HEK293 (cell line): ENCODE measurements around the gene PPP2R1B.

ENCODE experiments used
- CTCF ChIA-PET: fragments of 350-600 bp; formaldehyde crosslinking; extraction: SDS; loops from one replicate; lab custom pipeline; 2021; ENCODE audit warnings: antibody characterized with exemption; lab: Yijun Ruan, JAX
- POLR2A ChIA-PET: fragments of 300-600 bp; formaldehyde crosslinking; extraction: SDS; loops from one replicate; lab custom pipeline; 2020; ENCODE audit warnings: antibody characterized with exemption, inconsistent platforms; lab: Yijun Ruan, JAX
- H3K27ac ChIP-seq: fragments of 200-500 bp; sonication (Bioruptor generic); 2 replicates; pipeline ENCODE4 v1.5.1; 2014; ENCODE audit warnings: low read depth, low read length, control low read depth, inconsistent platforms; ENCODE audit errors: extremely low read depth
- H3K36me3 ChIP-seq, 2 experiments: fragments of 200-500 bp in 1 of 2; sonication (Bioruptor generic) in 1 of 2; 1 replicate in 1 of 2; 2 replicates in 1 of 2; pipeline ENCODE4 v1.5.1; 2014 to 2017; ENCODE audit warnings: inconsistent platforms in 2 of 2, low read length in 2 of 2; ENCODE audit not compliant: control insufficient read depth in 2 of 2, insufficient read depth in 1 of 2
- H3K4me1 ChIP-seq: fragments of 200-500 bp; sonication (Bioruptor generic); 2 replicates; pipeline ENCODE4 v1.5.1; 2014; ENCODE audit warnings: mild to moderate bottlenecking, low read length, inconsistent platforms; ENCODE audit not compliant: control insufficient read depth, insufficient read depth
- H3K4me3 ChIP-seq: 2 replicates; pipeline ENCODE4 v1.5.1; 2011; ENCODE audit warnings: low read depth, mild to moderate bottlenecking, control low read depth, low read length, moderate library complexity
- H3K9me3 ChIP-seq: fragments of 200-500 bp; sonication (Bioruptor generic); 2 replicates; pipeline ENCODE4 v1.5.1; 2014; ENCODE audit warnings: low read depth, low read length, inconsistent platforms; ENCODE audit not compliant: control insufficient read depth, insufficient read depth
- HOXC10 ChIP-seq: sonication (generic); formaldehyde crosslinking; IDR thresholded peaks from 2 replicates; pipeline ENCODE4 v1.8.1; 2023; ENCODE audit warnings: mild to moderate bottlenecking, missing genetic modification reagents
- ZBTB1 ChIP-seq: fragments of 450-650 bp; formaldehyde crosslinking; IDR thresholded peaks from 2 replicates; pipeline ENCODE4 v1.5.1; 2016; ENCODE audit warnings: missing biosample characterization, missing genetic modification characterization
- ZNF121 ChIP-seq: fragments of 450-650 bp; formaldehyde crosslinking; IDR thresholded peaks from 2 replicates; pipeline ENCODE4 v1.5.1; 2016; ENCODE audit warnings: missing biosample characterization, missing genetic modification characterization
- ZNF214 ChIP-seq: fragments of 450-650 bp; formaldehyde crosslinking; IDR thresholded peaks from 2 replicates; pipeline ENCODE4 v1.5.1; 2017; ENCODE audit warnings: missing biosample characterization, mild to moderate bottlenecking, missing genetic modification characterization, borderline replicate concordance
- ZNF311 ChIP-seq: fragments of 450-650 bp; formaldehyde crosslinking; IDR thresholded peaks from 2 replicates; pipeline ENCODE4 v1.5.1; 2017; ENCODE audit warnings: missing biosample characterization, missing genetic modification characterization, borderline replicate concordance
- ZNF335 ChIP-seq: fragments of 450-650 bp; formaldehyde crosslinking; conservative IDR thresholded peaks from 2 replicates; pipeline ENCODE4 v1.5.1; 2016; ENCODE audit warnings: missing biosample characterization, missing genetic modification characterization
- ZNF600 ChIP-seq: fragments of 450-650 bp; formaldehyde crosslinking; IDR thresholded peaks from 2 replicates; pipeline ENCODE4 v1.5.1; 2016; ENCODE audit warnings: missing biosample characterization, missing genetic modification characterization
- ZNF660 ChIP-seq: fragments of 450-650 bp; IDR thresholded peaks from 2 replicates; pipeline ENCODE4 v1.5.1; 2018; ENCODE audit warnings: missing biosample characterization, mild to moderate bottlenecking, missing genetic modification characterization
- TF ChIP-seq, protein P1 (sequence below): fragments of 450-650 bp; formaldehyde crosslinking; IDR thresholded peaks from 2 replicates; pipeline ENCODE4 v1.5.1; 2017; ENCODE audit warnings: missing biosample characterization, missing genetic modification characterization
- TF ChIP-seq, protein P2 (sequence below): fragments of 450-650 bp; formaldehyde crosslinking; IDR thresholded peaks from 2 replicates; pipeline ENCODE4 v1.5.1; 2016; ENCODE audit warnings: missing biosample characterization, missing genetic modification characterization
- TF ChIP-seq, protein P3 (sequence below): fragments of 450-650 bp; formaldehyde crosslinking; IDR thresholded peaks from 2 replicates; pipeline ENCODE4 v1.5.0; 2017; ENCODE audit warnings: missing biosample characterization, missing genetic modification characterization, borderline replicate concordance
- TF ChIP-seq, protein P4 (sequence below): fragments of 450-650 bp; formaldehyde crosslinking; IDR thresholded peaks from 2 replicates; pipeline ENCODE4 v1.5.1; 2016; ENCODE audit warnings: missing biosample characterization, missing genetic modification characterization, borderline replicate concordance
- TF ChIP-seq, protein P5 (sequence below): fragments of 450-650 bp; formaldehyde crosslinking; conservative IDR thresholded peaks from 2 replicates; pipeline ENCODE4 v1.5.1; 2016; ENCODE audit warnings: low read depth, missing biosample characterization, missing genetic modification characterization
- TF ChIP-seq, protein P6 (sequence below): fragments of 450-650 bp; formaldehyde crosslinking; IDR thresholded peaks from 2 replicates; pipeline ENCODE4 v1.5.1; 2016; ENCODE audit warnings: missing biosample characterization, missing genetic modification characterization

Gene PPP2R1B

DNA sequence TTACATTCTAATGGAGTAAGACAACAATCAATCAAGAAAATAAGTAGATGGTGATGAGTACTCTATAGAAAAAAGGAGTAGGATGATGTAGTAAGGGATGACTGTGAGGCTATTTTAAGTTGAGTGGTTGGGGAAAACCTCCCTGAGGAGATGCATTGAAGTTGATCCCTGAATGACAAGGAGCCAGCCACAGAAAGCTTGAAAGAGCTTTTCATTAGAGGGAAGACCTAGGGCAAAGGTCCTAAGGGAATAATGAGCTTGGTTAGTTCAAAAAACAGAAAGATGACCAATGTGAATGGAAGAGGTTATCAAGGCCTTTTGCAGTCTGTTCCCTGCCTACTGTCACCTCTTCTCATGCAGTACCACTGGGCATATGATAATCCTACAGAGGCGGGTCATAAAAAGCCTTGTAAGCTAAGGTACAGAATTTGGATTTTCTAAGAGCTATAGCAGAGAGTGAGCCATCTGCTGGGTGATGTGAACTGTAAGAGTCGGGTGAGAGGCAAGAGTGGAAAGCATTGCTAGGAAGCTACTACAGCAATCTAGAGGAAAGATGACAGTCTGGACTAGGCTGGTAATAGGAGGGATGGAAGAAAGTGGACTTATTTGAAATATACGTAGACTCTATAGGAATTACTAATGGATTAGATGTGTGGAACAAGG is 3.1 kb downstream of the PPP2R1B start (continued):
- TF ChIP-seq, protein P1, sequence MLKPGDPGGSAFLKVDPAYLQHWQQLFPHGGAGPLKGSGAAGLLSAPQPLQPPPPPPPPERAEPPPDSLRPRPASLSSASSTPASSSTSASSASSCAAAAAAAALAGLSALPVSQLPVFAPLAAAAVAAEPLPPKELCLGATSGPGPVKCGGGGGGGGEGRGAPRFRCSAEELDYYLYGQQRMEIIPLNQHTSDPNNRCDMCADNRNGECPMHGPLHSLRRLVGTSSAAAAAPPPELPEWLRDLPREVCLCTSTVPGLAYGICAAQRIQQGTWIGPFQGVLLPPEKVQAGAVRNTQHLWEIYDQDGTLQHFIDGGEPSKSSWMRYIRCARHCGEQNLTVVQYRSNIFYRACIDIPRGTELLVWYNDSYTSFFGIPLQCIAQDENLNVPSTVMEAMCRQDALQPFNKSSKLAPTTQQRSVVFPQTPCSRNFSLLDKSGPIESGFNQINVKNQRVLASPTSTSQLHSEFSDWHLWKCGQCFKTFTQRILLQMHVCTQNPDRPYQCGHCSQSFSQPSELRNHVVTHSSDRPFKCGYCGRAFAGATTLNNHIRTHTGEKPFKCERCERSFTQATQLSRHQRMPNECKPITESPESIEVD (tag by site-specific recombination): no peak
- TF ChIP-seq, protein P2, sequence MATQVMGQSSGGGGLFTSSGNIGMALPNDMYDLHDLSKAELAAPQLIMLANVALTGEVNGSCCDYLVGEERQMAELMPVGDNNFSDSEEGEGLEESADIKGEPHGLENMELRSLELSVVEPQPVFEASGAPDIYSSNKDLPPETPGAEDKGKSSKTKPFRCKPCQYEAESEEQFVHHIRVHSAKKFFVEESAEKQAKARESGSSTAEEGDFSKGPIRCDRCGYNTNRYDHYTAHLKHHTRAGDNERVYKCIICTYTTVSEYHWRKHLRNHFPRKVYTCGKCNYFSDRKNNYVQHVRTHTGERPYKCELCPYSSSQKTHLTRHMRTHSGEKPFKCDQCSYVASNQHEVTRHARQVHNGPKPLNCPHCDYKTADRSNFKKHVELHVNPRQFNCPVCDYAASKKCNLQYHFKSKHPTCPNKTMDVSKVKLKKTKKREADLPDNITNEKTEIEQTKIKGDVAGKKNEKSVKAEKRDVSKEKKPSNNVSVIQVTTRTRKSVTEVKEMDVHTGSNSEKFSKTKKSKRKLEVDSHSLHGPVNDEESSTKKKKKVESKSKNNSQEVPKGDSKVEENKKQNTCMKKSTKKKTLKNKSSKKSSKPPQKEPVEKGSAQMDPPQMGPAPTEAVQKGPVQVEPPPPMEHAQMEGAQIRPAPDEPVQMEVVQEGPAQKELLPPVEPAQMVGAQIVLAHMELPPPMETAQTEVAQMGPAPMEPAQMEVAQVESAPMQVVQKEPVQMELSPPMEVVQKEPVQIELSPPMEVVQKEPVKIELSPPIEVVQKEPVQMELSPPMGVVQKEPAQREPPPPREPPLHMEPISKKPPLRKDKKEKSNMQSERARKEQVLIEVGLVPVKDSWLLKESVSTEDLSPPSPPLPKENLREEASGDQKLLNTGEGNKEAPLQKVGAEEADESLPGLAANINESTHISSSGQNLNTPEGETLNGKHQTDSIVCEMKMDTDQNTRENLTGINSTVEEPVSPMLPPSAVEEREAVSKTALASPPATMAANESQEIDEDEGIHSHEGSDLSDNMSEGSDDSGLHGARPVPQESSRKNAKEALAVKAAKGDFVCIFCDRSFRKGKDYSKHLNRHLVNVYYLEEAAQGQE (tag by site-specific recombination): no peak

DNA sequence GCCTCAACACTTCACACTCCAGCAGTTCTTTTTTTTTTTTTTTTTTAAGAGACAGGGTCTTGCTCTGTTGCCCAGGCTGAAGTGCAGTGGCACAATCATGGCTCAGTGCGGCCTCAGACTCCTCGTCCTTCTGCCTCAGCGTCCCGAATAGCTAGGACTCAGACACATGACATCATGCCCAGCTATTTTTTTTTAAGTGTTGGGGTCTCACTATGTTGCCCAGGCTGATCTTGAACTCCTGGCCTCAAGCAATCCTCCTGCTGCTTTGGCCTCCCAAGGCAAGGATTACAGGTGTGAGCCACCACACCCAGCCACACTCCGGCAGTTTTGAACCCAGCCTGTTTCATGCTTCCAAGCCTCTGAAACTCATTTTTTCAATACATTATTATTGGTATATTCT is 3.7 kb downstream of the PPP2R1B start:
- CTCF ChIA-PET: interaction anchor here (1.3 kb wide), 1 partner anchor 15 kb away, joined by 3 read pairs; no protein-coding TSS in a partner anchor
- Histone ChIP-seq H3K9me3 (no peaks in the 10 kb centered on the region), H3K27ac (no peak overlapping the region), H3K4me1 (no peaks in the 10 kb centered on the region), H3K36me3 (peaks cover 11 to 73% of the 10 kb centered on the region in 2 experiments; a peak in 2 of 3 replicates), H3K4me3 (no peak overlapping the region)
- POLR2A ChIA-PET: interaction anchor here (0.9 kb wide), 1 partner anchor 155 kb away, joined by 3 read pairs; no protein-coding TSS in a partner anchor
- TF ChIP-seq ZNF600: no peak
- TF ChIP-seq, protein P3, sequence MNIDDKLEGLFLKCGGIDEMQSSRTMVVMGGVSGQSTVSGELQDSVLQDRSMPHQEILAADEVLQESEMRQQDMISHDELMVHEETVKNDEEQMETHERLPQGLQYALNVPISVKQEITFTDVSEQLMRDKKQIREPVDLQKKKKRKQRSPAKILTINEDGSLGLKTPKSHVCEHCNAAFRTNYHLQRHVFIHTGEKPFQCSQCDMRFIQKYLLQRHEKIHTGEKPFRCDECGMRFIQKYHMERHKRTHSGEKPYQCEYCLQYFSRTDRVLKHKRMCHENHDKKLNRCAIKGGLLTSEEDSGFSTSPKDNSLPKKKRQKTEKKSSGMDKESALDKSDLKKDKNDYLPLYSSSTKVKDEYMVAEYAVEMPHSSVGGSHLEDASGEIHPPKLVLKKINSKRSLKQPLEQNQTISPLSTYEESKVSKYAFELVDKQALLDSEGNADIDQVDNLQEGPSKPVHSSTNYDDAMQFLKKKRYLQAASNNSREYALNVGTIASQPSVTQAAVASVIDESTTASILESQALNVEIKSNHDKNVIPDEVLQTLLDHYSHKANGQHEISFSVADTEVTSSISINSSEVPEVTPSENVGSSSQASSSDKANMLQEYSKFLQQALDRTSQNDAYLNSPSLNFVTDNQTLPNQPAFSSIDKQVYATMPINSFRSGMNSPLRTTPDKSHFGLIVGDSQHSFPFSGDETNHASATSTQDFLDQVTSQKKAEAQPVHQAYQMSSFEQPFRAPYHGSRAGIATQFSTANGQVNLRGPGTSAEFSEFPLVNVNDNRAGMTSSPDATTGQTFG (tag by site-specific recombination): no peak
- no peak for TF ChIP-seq ZNF335 (tag by site-specific recombination)
- TF ChIP-seq, protein P4, sequence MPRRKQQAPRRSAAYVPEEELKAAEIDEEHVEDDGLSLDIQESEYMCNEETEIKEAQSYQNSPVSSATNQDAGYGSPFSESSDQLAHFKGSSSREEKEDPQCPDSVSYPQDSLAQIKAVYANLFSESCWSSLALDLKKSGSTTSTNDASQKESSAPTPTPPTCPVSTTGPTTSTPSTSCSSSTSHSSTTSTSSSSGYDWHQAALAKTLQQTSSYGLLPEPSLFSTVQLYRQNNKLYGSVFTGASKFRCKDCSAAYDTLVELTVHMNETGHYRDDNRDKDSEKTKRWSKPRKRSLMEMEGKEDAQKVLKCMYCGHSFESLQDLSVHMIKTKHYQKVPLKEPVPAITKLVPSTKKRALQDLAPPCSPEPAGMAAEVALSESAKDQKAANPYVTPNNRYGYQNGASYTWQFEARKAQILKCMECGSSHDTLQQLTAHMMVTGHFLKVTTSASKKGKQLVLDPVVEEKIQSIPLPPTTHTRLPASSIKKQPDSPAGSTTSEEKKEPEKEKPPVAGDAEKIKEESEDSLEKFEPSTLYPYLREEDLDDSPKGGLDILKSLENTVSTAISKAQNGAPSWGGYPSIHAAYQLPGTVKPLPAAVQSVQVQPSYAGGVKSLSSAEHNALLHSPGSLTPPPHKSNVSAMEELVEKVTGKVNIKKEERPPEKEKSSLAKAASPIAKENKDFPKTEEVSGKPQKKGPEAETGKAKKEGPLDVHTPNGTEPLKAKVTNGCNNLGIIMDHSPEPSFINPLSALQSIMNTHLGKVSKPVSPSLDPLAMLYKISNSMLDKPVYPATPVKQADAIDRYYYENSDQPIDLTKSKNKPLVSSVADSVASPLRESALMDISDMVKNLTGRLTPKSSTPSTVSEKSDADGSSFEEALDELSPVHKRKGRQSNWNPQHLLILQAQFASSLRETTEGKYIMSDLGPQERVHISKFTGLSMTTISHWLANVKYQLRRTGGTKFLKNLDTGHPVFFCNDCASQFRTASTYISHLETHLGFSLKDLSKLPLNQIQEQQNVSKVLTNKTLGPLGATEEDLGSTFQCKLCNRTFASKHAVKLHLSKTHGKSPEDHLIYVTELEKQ (tag by site-specific recombination): no peak
- no peak for TF ChIP-seq ZNF660
- TF ChIP-seq ZNF121 (tag by site-specific recombination): peak; percentile 90

DNA sequence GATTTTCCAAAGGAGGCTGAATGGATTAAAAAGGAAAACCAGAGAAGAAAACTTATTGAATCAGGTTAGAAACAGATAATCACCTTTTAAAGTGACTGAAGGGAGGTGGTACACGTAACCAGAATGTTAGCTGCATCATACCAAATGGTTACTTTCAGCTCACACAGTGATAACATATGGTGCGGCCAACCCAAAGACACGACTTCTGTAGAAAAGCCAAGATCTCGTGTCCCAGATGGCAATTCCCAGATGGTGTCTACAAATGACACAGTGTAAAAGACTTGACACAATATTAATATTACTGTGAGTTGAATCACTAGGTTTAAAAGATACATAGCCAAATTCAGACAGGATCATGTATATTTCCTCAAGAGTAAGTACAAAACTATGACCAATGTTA is 5.2 kb downstream of the PPP2R1B start:
- H3K4me1 ChIP-seq: no peaks in the 10 kb centered on the region
- CTCF ChIA-PET: interaction anchor here (0.5 kb wide), 1 partner anchor 9 kb away, joined by 3 read pairs; no protein-coding TSS in a partner anchor
- peaks cover 11 to 86% of the 10 kb centered on the region in 2 experiments; a peak in 2 of 3 replicates for H3K36me3 ChIP-seq
- TF ChIP-seq ZNF214 (tag by site-specific recombination) (no peak), HOXC10 (no peak), ZNF311 (no peak), ZBTB1 (tag by site-specific recombination) (no peak)
- TF ChIP-seq, protein P5, sequence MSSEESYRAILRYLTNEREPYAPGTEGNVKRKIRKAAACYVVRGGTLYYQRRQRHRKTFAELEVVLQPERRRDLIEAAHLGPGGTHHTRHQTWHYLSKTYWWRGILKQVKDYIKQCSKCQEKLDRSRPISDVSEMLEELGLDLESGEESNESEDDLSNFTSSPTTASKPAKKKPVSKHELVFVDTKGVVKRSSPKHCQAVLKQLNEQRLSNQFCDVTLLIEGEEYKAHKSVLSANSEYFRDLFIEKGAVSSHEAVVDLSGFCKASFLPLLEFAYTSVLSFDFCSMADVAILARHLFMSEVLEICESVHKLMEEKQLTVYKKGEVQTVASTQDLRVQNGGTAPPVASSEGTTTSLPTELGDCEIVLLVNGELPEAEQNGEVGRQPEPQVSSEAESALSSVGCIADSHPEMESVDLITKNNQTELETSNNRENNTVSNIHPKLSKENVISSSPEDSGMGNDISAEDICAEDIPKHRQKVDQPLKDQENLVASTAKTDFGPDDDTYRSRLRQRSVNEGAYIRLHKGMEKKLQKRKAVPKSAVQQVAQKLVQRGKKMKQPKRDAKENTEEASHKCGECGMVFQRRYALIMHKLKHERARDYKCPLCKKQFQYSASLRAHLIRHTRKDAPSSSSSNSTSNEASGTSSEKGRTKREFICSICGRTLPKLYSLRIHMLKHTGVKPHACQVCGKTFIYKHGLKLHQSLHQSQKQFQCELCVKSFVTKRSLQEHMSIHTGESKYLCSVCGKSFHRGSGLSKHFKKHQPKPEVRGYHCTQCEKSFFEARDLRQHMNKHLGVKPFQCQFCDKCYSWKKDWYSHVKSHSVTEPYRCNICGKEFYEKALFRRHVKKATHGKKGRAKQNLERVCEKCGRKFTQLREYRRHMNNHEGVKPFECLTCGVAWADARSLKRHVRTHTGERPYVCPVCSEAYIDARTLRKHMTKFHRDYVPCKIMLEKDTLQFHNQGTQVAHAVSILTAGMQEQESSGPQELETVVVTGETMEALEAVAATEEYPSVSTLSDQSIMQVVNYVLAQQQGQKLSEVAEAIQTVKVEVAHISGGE (tag by site-specific recombination): no peak
- TF ChIP-seq, protein P6, sequence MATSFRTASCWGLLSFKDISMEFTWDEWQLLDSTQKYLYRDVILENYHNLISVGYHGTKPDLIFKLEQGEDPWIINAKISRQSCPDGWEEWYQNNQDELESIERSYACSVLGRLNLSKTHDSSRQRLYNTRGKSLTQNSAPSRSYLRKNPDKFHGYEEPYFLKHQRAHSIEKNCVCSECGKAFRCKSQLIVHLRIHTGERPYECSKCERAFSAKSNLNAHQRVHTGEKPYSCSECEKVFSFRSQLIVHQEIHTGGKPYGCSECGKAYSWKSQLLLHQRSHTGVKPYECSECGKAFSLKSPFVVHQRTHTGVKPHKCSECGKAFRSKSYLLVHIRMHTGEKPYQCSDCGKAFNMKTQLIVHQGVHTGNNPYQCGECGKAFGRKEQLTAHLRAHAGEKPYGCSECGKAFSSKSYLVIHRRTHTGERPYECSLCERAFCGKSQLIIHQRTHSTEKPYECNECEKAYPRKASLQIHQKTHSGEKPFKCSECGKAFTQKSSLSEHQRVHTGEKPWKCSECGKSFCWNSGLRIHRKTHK (tag by site-specific recombination): no peak

More for the DNA sequence above, 5.2 kb downstream of the PPP2R1B start:
- H3K27ac ChIP-seq: no peak overlapping the region
- POLR2A ChIA-PET: no interaction called here
- H3K9me3 ChIP-seq: no peaks in the 10 kb centered on the region
- no peak overlapping the region for H3K4me3 ChIP-seq
